GM18870 (cell line): Measurements from ENCODE around the gene ANKRD9.
"Not testable (repeated sequence)": the region's sequence is repeated elsewhere in the genome, so short reads cannot be mapped to it uniquely, and the experiment has no call there.

Source experiments
- ATAC-seq: cut with Tn5 transposase; IDR thresholded peaks from one replicate; pipeline ENCODE4 v1.9.1; 2021; ENCODE audit warnings: moderate library complexity; ENCODE audit not compliant: unreplicated experiment

Gene ANKRD9

GRCh38 chr14:102538602-102539543, 29.3 kb upstream of the ANKRD9 start:
- no peak for ATAC-seq

- no peak for ATAC-seq
Measured at GRCh38 chr14:102537981-102538601, 28.5 kb upstream of the ANKRD9 start.

DNA sequence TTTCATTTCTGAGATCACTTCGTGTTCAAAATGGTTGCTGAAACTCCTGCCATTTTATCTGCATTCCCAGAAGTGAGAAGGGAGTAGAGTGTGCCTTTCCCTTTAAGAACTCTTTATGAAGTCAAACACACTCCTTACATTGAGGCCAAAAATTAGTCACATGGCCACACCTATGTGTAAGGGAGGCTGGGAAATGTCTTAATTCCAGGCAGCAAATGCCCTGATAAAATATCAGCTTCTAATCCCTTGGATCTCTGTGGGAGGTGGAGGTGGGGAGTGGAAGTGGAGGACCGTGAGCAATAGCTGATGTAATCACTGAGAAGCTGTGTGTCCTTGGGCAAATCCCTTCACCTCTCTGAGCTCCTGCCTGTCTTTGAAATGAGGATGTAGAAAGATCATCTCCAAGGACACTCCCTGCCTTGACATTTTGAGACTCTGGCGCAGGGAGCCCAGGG, 22.7 kb upstream of the ANKRD9 start:
- no peak for ATAC-seq

DNA sequence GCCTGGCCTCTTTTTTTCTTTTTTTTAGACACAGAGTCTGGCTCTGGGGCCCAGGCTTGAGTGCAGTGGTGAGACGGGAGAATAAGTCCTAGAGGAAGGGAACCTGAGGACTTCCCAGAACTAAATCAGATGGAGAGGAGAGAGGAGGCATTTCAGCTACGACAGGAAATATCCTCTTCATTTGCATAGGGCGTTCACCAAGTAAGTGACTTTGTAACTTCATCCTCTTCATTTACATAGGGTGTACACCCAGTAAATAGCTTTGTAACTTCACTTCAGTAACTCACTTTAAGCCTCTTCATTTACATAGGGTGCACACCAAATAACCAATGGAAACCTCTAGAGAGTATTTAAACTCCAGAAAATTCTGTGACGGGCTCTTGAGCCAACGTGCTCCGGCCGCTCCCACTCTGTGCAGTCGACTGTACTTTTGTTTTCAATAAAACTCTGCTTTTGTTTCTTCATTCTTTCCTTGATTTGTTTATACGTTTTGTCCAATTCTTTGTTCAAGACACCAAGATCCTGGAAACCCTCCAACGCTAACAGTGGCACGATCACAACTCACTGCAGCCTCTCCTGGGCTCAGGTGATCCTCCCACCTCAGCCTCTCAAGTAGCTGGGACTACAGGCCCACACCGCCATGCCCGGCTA, 21.4 kb upstream of the ANKRD9 start:
- no peak for ATAC-seq

DNA sequence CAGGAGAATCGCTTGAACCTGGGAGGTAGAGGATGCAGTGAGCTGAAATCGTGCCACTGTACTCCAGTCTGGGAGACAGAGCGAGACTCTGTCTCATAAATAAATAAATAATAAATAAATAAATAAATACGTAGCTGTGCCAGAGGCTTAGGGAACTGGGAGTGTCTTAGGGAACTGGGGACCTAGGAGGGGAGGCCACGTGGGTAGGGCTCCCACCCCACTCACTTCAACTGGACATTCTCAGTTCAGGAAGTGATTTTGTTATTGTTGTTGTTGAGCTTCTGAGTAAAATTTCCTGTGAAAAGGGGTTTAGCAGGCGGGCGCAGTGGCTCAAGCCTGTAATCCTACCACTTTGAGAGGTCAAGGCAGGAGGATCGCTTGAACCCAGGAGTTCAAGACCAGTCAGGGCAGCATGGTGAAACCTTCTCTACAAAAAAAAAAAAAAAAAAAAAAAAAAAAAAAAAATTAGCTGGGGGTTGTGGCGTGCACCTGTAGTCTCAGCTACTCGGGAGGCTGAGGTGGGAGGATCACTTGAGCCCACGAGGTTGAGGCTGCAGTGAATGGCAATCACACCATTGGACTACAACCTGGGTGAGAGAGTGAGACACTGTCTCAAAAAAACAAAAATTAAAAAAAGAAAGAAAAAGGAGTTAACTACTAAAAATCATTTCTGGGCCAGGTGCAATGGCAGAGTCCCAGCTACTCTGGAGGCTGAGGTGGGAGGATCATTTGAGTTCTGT, 19.0 kb upstream of the ANKRD9 start:
- no peak for ATAC-seq

DNA sequence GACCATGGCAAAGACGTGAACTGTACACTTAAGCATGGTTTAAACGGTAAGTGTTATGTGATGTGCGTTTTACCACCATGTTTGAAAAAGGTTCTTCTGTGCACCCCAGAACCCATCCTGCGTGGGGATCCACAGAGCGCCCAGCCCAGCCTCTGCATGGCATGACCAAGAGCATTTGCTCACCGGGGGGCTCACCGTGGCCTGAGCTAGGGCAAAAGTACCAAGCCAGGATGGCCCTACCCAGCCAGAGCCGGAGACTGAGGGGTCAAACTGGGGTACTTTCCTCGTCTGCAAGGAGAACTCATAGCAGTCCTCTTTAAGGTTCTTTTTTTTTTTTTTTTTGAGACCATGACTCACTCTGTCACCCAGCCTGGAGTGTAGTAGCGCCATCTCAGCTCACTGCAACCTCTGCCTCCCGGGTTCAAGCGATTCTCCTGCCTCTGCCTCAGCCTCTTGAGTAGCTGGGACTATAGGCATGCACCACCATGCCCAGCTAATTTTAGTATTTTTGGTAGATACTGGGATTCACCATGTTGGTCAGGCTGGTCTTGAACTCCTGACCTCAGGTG, 16.4 kb upstream of the ANKRD9 start:
- no peak for ATAC-seq

- no peak for ATAC-seq
Measured at GRCh38 chr14:102525219-102525928, 15.8 kb upstream of the ANKRD9 start.

- peak; percentile 95 for ATAC-seq
Measured at GRCh38 chr14:102524451-102525218, 15.1 kb upstream of the ANKRD9 start.

DNA sequence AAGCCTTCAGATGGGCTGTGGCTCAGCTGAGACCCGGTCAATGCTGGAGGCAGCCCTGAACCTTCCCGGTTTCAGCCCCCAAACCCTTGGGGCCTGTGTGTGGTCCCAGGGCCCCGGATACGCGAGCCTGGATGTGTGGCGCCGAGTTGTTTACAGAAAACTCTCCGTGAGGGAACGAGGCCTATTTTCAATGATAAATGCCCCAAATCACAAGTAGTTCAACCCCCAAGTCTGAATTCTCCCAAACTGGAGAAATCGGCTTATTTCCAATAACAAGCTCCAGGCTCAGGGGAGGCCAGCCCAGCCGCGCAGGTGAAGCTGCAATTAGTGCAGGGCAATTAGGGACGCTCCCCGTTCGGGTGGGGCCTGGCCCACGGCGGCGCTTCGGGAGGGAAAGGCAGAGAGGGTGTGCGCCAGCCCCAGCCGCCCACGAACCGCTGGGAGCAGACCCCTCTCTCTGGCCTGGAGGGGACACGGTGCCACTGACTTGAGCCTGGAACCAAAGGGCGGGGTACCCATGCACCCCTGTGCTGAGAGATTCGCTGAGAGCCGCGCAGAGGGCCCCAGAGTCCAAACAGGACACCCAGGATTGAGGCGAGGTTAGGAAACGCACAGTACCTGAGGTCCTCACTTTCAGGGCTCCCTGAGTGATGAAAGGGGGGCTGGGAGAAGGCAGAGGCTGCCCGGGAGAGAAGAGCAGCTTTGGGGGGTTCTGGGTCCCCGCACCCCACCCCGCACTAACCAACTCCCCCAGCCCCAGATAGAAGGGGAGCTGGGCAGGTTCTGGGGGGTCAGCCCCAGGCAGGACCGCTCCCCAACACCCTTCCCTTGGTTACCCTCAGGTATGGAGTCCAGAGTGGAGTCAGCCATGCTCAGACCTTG, 14.2 kb upstream of the ANKRD9 start:
- ATAC-seq, result no peak

DNA sequence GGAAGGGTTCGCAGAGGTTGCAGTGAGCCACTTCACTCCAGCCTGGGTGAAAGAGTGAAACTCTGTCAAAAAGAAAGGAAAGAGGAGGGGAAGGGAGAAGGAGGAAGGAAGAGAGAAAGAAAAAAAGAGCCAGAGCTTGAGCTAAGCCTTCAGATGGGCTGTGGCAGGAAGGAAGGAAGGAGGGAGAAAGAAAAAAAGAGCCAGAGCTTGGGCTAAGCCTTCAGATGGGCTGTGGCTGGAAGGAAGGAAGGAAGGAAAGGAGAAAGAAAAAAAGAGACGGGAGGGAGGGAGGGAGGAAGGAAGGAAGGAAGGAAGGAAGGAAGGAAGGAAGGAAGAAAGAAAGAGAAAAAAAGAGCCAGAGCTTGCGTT, 13.6 kb upstream of the ANKRD9 start:
- no peak for ATAC-seq

GRCh38 chr14:102519709-102520108, 10.1 kb upstream of the ANKRD9 start:
- ATAC-seq, result not testable (repeated sequence)

- no peak for ATAC-seq
Measured at GRCh38 chr14:102518063-102518648, 8.6 kb upstream of the ANKRD9 start.

DNA sequence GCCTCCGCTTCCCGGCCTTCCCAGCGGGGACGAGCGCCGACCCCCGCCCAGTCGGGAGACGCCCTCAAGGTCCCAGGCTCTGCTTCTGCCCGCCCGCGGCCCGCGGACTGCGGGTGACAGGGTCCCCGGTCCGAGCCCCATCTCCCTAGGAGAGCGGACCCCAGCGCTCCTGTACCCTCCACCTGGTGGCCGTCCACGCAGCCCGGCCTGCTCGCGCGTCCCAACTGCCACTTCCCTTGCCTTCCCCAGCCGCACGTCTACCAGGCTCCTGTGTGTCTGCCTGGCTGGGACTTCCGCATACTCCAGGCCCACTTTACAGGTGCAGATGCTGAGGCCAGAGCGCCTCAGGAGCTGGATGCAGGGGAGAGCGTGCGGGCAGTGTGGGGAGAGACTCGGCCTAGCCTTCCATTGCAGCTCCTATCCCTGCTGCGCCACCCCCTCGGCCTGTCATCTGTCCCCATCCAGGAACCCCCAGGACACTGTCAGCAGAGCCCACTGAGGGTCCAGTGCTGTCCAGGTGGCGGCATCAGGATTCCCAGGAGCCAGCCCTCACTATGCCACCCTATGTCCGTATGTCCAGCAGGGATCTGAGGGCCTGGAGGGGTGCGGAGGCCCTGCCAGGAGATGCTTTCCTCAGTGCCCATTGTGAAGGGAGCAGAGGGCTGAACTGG, 8.0 kb upstream of the ANKRD9 start:
- ATAC-seq, result no peak

DNA sequence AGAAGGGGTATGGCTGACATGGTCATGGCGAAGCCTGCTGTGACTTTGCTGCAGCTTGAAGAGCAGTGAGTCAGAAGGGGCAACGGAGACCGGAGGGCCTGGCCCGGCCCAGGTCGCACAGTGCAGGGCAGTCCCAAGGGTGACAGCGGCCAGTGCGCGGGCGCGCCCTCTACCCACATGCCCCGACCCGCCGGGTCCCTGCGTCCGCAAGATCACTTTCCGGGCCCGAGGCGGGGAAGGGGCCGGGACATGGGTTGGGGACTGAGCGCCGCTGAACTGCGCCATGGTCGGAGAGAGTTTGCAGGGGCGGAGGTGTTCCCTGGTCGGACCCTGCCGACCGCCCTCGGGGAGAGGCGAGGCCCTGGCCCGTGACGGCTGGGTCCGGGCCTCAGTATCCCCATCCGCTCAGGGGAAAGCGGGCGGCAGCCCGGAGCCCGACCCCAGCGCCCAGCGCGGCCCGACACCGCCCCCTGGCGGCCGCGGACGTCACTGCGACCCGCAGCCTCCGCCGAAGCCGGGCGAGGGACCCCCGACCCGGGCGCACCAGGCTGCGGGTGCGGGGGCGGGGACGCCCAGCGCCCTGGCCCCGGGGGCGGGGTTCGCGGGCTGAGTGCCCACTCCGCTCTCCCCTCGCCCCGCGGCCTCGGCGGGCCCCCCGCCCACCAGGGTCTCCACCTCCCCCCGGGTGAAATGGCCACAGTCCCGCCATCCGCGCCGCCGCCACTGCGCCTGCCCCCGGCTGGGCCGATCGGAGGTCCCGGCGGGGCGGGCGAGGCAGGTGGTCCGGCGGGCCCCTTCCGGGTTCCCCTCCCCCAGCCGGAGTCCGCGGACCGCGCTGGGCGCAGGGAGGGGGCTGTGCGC, 7.2 kb upstream of the ANKRD9 start:
- no peak for ATAC-seq

DNA sequence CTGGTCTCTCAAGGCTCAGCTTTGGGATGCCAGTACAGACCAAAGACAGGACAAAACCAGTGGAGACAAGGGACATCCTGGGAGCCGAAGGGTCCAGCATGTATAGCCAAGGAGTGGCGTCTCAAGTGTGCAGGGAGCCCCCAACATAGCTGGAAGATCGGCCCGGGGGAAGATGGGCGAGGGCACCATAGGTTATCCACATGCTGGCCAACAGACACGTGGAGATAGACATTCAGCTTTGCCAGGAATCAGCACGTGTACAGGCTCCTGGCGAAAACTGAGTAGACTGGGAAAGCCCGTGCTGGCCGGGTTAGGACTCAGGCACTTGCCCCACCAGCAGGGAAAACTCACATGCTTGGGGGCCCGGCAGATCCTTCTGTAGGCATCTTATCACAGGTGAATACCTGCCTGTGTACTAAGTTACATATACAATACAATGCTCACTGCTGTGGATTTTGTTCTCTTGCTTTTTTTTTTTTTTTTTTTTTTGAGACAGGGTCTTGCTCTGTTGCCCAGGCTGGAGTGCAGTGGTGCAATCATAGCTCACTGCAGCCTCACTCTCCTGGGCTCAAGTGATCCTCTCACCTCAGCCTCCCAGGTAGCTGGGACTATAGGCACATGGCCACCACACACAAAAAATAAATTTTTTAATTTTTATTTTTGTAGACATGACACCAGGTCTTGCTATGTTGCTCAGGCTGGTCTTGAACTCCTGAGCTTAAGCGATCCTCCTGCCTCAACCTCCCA, 5.6 kb upstream of the ANKRD9 start:
- no peak for ATAC-seq
